HEK293 (cell line): Measurements from ENCODE around the gene IL33.

Source experiments
- CTCF ChIA-PET: fragments of 350-600 bp; formaldehyde crosslinking; extraction: SDS; loops from one replicate; lab custom pipeline; 2021; ENCODE audit warnings: antibody characterized with exemption; lab: Yijun Ruan, JAX
- POLR2A ChIA-PET: fragments of 300-600 bp; formaldehyde crosslinking; extraction: SDS; loops from one replicate; lab custom pipeline; 2020; ENCODE audit warnings: antibody characterized with exemption, inconsistent platforms; lab: Yijun Ruan, JAX
- H3K27ac ChIP-seq: fragments of 200-500 bp; sonication (Bioruptor generic); 2 replicates; pipeline ENCODE4 v1.5.1; 2014; ENCODE audit warnings: low read depth, low read length, control low read depth, inconsistent platforms; ENCODE audit errors: extremely low read depth
- H3K36me3 ChIP-seq, 2 experiments: fragments of 200-500 bp in 1 of 2; sonication (Bioruptor generic) in 1 of 2; 1 replicate in 1 of 2; 2 replicates in 1 of 2; pipeline ENCODE4 v1.5.1; 2014 to 2017; ENCODE audit warnings: inconsistent platforms in 2 of 2, low read length in 2 of 2; ENCODE audit not compliant: control insufficient read depth in 2 of 2, insufficient read depth in 1 of 2
- H3K4me1 ChIP-seq: fragments of 200-500 bp; sonication (Bioruptor generic); 2 replicates; pipeline ENCODE4 v1.5.1; 2014; ENCODE audit warnings: mild to moderate bottlenecking, low read length, inconsistent platforms; ENCODE audit not compliant: control insufficient read depth, insufficient read depth
- H3K4me3 ChIP-seq: 2 replicates; pipeline ENCODE4 v1.5.1; 2011; ENCODE audit warnings: low read depth, mild to moderate bottlenecking, control low read depth, low read length, moderate library complexity
- H3K9me3 ChIP-seq: fragments of 200-500 bp; sonication (Bioruptor generic); 2 replicates; pipeline ENCODE4 v1.5.1; 2014; ENCODE audit warnings: low read depth, low read length, inconsistent platforms; ENCODE audit not compliant: control insufficient read depth, insufficient read depth
- BCL11A ChIP-seq: fragments of 450-650 bp; formaldehyde crosslinking; IDR thresholded peaks from 2 replicates; pipeline ENCODE4 v1.5.1; 2016; ENCODE audit warnings: low read depth, missing biosample characterization, missing genetic modification characterization
- KLF1 ChIP-seq: fragments of 450-650 bp; formaldehyde crosslinking; IDR thresholded peaks from 2 replicates; pipeline ENCODE4 v1.5.1; 2016; ENCODE audit warnings: missing biosample characterization, missing genetic modification characterization
- PRDM6 ChIP-seq: fragments of 450-650 bp; formaldehyde crosslinking; IDR thresholded peaks from 2 replicates; pipeline ENCODE4 v1.5.1; 2017; ENCODE audit warnings: missing biosample characterization, missing genetic modification characterization
- TSHZ1 ChIP-seq: fragments of 450-650 bp; formaldehyde crosslinking; IDR thresholded peaks from 2 replicates; pipeline ENCODE4 v1.5.1; 2016; ENCODE audit warnings: missing biosample characterization, missing genetic modification characterization, borderline replicate concordance
- ZFHX2 ChIP-seq: fragments of 450-650 bp; formaldehyde crosslinking; conservative IDR thresholded peaks from 2 replicates; pipeline ENCODE4 v1.5.1; 2016; ENCODE audit warnings: missing biosample characterization, missing genetic modification characterization
- ZFP41 ChIP-seq: fragments of 450-650 bp; formaldehyde crosslinking; IDR thresholded peaks from 2 replicates; pipeline ENCODE4 v1.5.1; 2016; ENCODE audit warnings: missing biosample characterization, missing genetic modification characterization, borderline replicate concordance
- ZNF2 ChIP-seq: fragments of 450-650 bp; formaldehyde crosslinking; IDR thresholded peaks from 2 replicates; pipeline ENCODE4 v1.5.1; 2016; ENCODE audit warnings: missing biosample characterization, missing genetic modification characterization
- ZNF292 ChIP-seq: fragments of 450-650 bp; formaldehyde crosslinking; IDR thresholded peaks from 2 replicates; pipeline ENCODE4 v1.5.1; 2016; ENCODE audit warnings: low read depth, missing biosample characterization, missing genetic modification characterization, borderline replicate concordance
- ZNF302 ChIP-seq: fragments of 450-650 bp; formaldehyde crosslinking; IDR thresholded peaks from 2 replicates; pipeline ENCODE4 v1.5.1; 2016; ENCODE audit warnings: missing biosample characterization, missing genetic modification characterization, low read depth
- ZNF530 ChIP-seq: fragments of 450-650 bp; formaldehyde crosslinking; IDR thresholded peaks from 2 replicates; pipeline ENCODE4 v1.5.1; 2016; ENCODE audit warnings: low read depth, missing biosample characterization, missing genetic modification characterization
- ZNF561 ChIP-seq: fragments of 450-650 bp; IDR thresholded peaks from 2 replicates; pipeline ENCODE4 v1.5.1; 2018; ENCODE audit warnings: missing biosample characterization, missing genetic modification characterization, borderline replicate concordance
- ZNF629 ChIP-seq: fragments of 450-650 bp; formaldehyde crosslinking; IDR thresholded peaks from 2 replicates; pipeline ENCODE4 v1.5.1; 2017; ENCODE audit warnings: missing biosample characterization, missing genetic modification characterization
- ZNF664 ChIP-seq: fragments of 450-650 bp; formaldehyde crosslinking; IDR thresholded peaks from 2 replicates; pipeline ENCODE4 v1.5.1; 2016; ENCODE audit warnings: missing biosample characterization, missing genetic modification characterization
- ZNF677 ChIP-seq: fragments of 450-650 bp; IDR thresholded peaks from 2 replicates; pipeline ENCODE4 v1.5.0; 2018; ENCODE audit warnings: missing biosample characterization, mild to moderate bottlenecking, missing genetic modification characterization, moderate library complexity
- ZNF704 ChIP-seq: fragments of 450-650 bp; formaldehyde crosslinking; IDR thresholded peaks from 2 replicates; pipeline ENCODE4 v1.5.1; 2016; ENCODE audit warnings: missing biosample characterization, missing genetic modification characterization
- TF ChIP-seq, protein P1 (sequence below): fragments of 450-650 bp; formaldehyde crosslinking; optimal IDR thresholded peaks from 2 replicates; pipeline ENCODE3; 2016; ENCODE audit warnings: missing biosample characterization, mild to moderate bottlenecking, missing genetic modification characterization
- TF ChIP-seq, protein P2 (sequence below): fragments of 450-650 bp; formaldehyde crosslinking; IDR thresholded peaks from 2 replicates; pipeline ENCODE4; 2016; ENCODE audit warnings: missing biosample characterization, missing genetic modification characterization
- TF ChIP-seq, protein P3 (sequence below): fragments of 450-650 bp; formaldehyde crosslinking; IDR thresholded peaks from 2 replicates; pipeline ENCODE4 v1.5.1; 2016; ENCODE audit warnings: missing biosample characterization, missing genetic modification characterization
- TF ChIP-seq, protein P4 (sequence below): fragments of 450-650 bp; formaldehyde crosslinking; IDR thresholded peaks from 2 replicates; pipeline ENCODE4 v1.5.1; 2016; ENCODE audit warnings: missing biosample characterization, missing genetic modification characterization

IL33 gene

DNA sequence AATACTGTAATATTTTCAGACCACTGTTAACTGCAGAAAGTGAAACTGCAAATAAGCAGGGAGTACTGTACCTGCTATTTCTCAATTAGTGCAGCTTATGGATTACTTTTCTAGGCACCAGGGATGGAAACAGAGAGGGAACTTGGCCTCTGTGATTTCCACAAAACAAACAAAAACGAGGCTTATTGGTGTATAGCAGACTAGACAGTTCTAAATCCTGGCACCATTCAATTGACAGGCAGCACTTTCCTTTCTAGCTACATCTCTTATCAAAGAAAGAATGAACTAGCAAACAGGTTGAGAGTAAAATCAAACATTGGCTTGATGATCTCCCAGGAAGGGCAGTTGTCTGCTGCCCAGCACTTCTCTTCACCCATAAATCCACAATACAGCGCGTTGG lies 16.0 kb upstream of the IL33 start:
- no peak overlapping the region for H3K27ac ChIP-seq
- no peak for TF ChIP-seq ZNF629 (tag by site-specific recombination)
- no peak for TF ChIP-seq ZNF664
- no peak for TF ChIP-seq BCL11A (tag by site-specific recombination)
- TF ChIP-seq ZNF677 (tag by site-specific recombination) = no peak
- TF ChIP-seq, protein P1, sequence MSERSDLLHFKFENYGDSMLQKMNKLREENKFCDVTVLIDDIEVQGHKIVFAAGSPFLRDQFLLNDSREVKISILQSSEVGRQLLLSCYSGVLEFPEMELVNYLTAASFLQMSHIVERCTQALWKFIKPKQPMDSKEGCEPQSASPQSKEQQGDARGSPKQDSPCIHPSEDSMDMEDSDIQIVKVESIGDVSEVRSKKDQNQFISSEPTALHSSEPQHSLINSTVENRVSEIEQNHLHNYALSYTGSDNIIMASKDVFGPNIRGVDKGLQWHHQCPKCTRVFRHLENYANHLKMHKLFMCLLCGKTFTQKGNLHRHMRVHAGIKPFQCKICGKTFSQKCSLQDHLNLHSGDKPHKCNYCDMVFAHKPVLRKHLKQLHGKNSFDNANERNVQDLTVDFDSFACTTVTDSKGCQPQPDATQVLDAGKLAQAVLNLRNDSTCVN = no peak
- no peak for TF ChIP-seq ZNF302 (tag by site-specific recombination)
- TF ChIP-seq, all 188 proteins: peak for 0
- ChIA-PET CTCF (interaction anchor here (1.5 to 3.9 kb wide), 2 partner anchors 106 to 110 kb away, joined by 3 to 38 read pairs; no protein-coding TSS in a partner anchor), POLR2A (no interaction called here)
- Histone ChIP-seq H3K9me3 (no peaks in the 10 kb centered on the region), H3K4me1 (no peaks in the 10 kb centered on the region), H3K36me3 (no peaks in the 10 kb centered on the region), H3K4me3 (no peak overlapping the region)

DNA sequence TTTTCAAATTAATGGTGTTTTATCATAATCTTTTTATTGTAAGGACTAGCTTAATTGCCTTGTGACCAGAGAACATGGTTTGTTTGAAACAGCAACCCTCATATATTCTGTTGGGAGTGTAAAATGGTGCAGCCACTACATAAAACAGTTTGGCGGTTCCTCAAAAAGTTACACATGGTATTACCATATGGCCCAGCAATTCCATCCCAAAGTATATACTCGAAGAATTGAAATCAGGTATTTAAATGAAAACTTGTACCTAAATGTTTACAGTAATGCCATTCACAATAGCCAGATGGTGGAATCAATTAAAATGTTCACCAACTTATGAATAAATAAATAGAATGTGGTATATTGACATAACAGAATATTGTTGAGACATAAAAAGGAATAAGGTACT lies 14.8 kb upstream of the IL33 start:
- POLR2A ChIA-PET = no interaction called here
- Histone ChIP-seq H3K9me3 (no peaks in the 10 kb centered on the region), H3K4me3 (no peak overlapping the region), H3K36me3 (no peaks in the 10 kb centered on the region), H3K4me1 (no peaks in the 10 kb centered on the region), H3K27ac (no peak overlapping the region)
- CTCF ChIA-PET = interaction anchor here (0.6 to 1.5 kb wide), 2 partner anchors 105 to 109 kb away, joined by 3 to 4 read pairs; no protein-coding TSS in a partner anchor
- TF ChIP-seq, protein P2, sequence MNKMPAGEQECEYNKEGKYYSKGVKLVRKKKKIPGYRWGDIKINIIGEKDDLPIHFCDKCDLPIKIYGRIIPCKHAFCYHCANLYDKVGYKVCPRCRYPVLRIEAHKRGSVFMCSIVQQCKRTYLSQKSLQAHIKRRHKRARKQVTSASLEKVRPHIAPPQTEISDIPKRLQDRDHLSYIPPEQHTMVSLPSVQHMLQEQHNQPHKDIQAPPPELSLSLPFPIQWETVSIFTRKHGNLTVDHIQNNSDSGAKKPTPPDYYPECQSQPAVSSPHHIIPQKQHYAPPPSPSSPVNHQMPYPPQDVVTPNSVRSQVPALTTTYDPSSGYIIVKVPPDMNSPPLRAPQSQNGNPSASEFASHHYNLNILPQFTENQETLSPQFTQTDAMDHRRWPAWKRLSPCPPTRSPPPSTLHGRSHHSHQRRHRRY (tag by site-specific recombination) = no peak
- no peak for TF ChIP-seq ZNF561 (tag by site-specific recombination)
- TF ChIP-seq ZFP41 (tag by site-specific recombination) = no peak
- TF ChIP-seq TSHZ1 (tag by site-specific recombination) = no peak
- TF ChIP-seq ZNF2 = no peak
- TF ChIP-seq, protein P3, sequence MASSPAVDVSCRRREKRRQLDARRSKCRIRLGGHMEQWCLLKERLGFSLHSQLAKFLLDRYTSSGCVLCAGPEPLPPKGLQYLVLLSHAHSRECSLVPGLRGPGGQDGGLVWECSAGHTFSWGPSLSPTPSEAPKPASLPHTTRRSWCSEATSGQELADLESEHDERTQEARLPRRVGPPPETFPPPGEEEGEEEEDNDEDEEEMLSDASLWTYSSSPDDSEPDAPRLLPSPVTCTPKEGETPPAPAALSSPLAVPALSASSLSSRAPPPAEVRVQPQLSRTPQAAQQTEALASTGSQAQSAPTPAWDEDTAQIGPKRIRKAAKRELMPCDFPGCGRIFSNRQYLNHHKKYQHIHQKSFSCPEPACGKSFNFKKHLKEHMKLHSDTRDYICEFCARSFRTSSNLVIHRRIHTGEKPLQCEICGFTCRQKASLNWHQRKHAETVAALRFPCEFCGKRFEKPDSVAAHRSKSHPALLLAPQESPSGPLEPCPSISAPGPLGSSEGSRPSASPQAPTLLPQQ (tag by site-specific recombination) = no peak
- no peak for TF ChIP-seq ZNF530 (tag by site-specific recombination)
- no peak for TF ChIP-seq KLF1 (tag by site-specific recombination)
- TF ChIP-seq ZNF292 = no peak
- TF ChIP-seq, protein P4, sequence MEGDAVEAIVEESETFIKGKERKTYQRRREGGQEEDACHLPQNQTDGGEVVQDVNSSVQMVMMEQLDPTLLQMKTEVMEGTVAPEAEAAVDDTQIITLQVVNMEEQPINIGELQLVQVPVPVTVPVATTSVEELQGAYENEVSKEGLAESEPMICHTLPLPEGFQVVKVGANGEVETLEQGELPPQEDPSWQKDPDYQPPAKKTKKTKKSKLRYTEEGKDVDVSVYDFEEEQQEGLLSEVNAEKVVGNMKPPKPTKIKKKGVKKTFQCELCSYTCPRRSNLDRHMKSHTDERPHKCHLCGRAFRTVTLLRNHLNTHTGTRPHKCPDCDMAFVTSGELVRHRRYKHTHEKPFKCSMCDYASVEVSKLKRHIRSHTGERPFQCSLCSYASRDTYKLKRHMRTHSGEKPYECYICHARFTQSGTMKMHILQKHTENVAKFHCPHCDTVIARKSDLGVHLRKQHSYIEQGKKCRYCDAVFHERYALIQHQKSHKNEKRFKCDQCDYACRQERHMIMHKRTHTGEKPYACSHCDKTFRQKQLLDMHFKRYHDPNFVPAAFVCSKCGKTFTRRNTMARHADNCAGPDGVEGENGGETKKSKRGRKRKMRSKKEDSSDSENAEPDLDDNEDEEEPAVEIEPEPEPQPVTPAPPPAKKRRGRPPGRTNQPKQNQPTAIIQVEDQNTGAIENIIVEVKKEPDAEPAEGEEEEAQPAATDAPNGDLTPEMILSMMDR = no peak
- no peak for TF ChIP-seq PRDM6 (tag by site-specific recombination)
- no peak for TF ChIP-seq ZFHX2 (tag by site-specific recombination)
- TF ChIP-seq ZNF704 = no peak
